NCI-H345 treated with DMSO at 0.1 percent for 48 hours (cell line): ENCODE results near the gene CFL1.

ENCODE experiments used
- DNase-seq: peaks from one replicate; lab custom pipeline; 2025; ENCODE audit not compliant: unreplicated experiment; lab: John Stamatoyannopoulos, UW

Gene CFL1

GRCh38 chr11:65870706-65871681 lies 13.0 kb upstream of the CFL1 start:
- DNase-seq, result peak; percentile 14

DNA sequence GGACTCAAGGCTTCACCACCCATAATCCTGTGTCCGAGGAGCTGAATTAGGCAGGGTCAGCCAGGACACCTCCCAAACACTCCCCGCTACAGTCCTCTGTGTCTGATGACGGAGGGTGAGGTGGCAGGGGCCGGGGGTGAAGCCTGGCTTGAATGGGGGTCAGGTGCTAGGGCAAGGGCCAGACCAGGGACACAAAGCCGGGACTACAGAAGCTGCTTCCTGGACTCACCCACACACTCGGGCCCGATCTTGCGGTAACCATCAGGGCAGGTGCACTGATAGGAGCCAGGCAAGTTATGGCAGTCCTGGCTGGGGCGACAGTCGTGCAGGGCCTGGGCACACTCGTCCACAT lies 12.3 kb upstream of the CFL1 start:
- DNase-seq, result no peak

- DNase-seq, result no peak
Observed at GRCh38 chr11:65869643-65870306, 11.8 kb upstream of the CFL1 start.

DNA sequence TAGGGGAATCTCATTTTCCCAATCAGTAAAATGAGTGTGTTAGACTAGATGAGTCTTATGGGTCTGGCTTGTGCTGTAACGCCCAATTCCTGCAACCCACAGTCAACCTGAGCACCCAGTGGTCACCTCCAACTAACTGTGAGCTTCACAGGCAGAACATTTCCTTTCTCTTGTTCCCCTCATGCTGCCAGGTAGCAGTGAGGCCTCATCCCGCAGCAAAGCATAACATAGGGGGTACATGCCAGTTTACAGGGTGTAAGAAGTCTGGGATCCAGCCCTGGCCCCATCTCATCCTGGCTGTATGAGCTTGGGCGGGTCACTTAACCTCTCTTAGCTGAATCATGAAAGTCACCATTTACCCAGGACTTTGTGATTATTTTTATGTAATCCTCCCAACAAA lies 10.9 kb upstream of the CFL1 start:
- DNase-seq, result no peak

- DNase-seq, result peak; percentile 7
Observed at GRCh38 chr11:65868076-65868667, 10.2 kb upstream of the CFL1 start.

- DNase-seq, result no peak
Observed at GRCh38 chr11:65867284-65868071, 9.5 kb upstream of the CFL1 start.

- DNase-seq, result no peak
Observed at GRCh38 chr11:65866509-65867283, 8.7 kb upstream of the CFL1 start.

DNA sequence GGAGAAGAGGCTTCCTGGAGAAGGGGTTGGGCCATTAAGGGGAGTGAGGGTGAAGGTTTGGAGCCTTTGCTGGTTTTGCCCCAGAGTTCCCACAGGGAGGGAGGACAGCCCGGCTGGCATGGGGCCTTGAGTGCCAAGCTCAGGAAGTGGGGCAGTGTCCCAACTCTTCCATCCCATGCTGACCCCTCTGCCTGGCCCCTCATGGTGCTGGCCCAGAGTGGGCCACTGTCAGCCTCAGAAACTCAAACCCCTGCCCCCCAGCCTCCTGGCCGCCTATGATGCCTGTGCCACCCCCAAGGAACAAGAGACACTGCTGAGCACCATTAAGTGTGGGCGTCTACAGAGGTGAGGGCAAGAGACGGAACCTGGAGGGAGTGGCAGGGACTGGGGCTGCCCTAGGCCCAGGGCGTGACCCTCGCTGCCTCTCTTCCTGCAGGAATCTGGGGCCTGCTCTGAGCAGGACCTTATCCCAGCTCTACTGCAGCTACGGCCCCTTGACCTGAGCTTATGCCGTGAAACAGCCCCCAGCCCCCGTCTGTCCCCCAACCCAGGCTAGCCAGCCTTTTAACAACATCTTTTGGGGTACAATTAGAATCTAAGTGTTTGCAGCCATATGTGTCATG lies 7.7 kb upstream of the CFL1 start:
- DNase-seq, result no peak

DNA sequence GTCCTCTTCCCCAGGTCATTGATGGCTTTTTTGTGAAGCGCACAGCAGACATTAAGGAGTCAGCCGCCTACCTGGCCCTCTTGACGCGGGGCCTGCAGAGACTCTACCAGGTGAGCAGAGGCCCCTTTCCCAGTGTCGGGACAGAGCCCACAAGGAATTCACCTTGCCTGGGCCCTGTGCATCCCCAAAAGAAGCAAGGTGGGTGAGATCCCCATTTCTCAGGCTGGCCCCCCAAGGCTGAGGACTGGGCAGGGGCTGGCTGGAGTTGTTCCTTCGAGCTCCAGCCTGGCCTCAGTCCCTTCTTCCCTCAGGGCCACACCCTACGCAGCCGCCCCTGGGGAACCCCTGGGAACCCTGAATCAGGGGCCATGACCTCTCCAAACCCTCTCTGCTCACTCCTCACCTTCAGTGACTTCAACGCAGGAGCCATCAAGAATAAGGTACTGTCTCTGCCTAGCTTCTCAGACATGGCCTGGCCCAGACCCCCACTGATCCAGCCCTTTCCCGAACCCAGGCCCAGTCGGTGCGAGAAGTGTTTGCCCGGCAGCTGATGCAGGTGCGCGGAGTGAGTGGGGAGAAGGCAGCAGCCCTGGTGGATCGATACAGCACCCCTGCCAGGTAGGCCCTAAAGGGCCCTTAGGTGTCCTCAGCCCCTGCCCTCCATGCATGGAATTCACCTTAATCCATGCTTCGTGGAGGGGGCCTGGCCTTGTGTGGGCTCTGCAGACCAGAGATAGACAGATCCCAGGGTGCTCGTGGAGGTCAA lies 6.9 kb upstream of the CFL1 start:
- DNase-seq, result no peak

GRCh38 chr11:65863889-65864705 lies 6.1 kb upstream of the CFL1 start:
- no peak for DNase-seq

- DNase-seq, result no peak
Observed at GRCh38 chr11:65862941-65863888, 5.2 kb upstream of the CFL1 start.

DNA sequence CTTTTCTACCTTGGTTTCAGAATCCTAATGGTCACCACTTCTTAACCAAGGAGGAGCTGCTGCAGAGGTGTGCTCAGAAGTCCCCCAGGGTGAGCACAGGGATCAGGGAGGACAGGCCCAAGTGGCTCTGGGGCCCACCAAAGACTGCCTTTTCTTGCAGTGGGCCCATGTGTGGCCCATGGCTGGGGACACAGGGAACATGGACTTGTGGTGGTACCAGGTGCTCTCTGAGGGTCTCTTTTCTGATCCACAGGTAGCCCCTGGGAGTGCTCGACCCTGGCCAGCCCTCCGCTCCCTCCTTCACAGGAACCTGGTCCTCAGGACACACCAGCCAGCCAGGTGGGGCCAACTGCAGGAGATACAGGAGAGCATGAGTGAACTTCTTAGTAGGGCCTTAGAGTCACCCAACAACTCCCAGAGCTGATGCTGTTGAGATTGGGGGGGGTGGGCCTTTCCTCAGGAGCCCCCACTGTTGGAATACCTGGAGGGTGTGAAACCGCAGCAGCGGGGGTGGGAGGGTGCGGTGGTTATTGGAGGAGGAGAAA lies 4.3 kb upstream of the CFL1 start:
- no peak for DNase-seq

GRCh38 chr11:65861533-65862183 lies 3.7 kb upstream of the CFL1 start:
- DNase-seq, result no peak

DNA sequence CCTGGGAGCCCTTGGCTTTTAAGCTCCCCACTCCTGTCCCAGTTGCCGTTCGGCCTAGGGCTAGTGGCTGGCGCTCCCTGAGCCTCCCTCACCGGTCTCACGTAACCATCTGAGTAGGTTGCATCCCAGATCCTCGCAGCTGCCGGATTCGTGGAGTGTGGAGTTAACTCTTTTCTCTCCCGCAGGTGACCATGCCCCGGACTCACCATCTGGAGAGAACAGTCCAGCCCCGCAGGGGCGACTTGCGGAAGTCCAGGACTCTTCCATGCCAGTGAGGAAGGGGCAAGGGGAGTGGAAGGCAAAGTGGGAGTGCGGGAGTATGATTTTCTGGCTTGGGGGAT lies 3.2 kb upstream of the CFL1 start:
- no peak for DNase-seq

GRCh38 chr11:65860278-65861164 lies 2.5 kb upstream of the CFL1 start, which contains the start of gene MUS81:
MUS81 (plus strand) TSS chr11:65860433; CDS start chr11:65860754, 321 bp downstream.
- peak; percentile 91 for DNase-seq
